Measurements from ENCODE around the gene NR5A1.

Gene NR5A1

GRCh38 chr9:124482431-124483031 is 24.7 kb downstream of the NR5A1 start:
- Histone ChIP-seq H3K4me2 (ENCODE audit: low read depth, low read length, poor library complexity, severe bottlenecking) (no peak overlapping the region), H4K20me1 (ENCODE audit: insufficient read depth, low read length, poor library complexity, severe bottlenecking) (no peaks in the 10 kb centered on the region), H3F3A (ENCODE audit: low read depth) (no peaks in the 10 kb centered on the region), H3K36me3 (ENCODE audit: insufficient read depth, low read length) (no peaks in the 10 kb centered on the region), H3K9ac (ENCODE audit: low read depth, low read length, poor library complexity, severe bottlenecking) (no peak overlapping the region), H3K9me3 (ENCODE audit: insufficient read depth, low read depth, low read length) (no peaks in the 10 kb centered on the region), H2AFZ (ENCODE audit: low read length) (no peak overlapping the region), H3K27me3 (ENCODE audit: insufficient read depth, low read length, poor library complexity, severe bottlenecking) (no peaks in the 10 kb centered on the region), H3K4me1 (ENCODE audit: insufficient read depth, low read length, poor library complexity, severe bottlenecking) (no peaks in the 10 kb centered on the region), H3K79me2 (ENCODE audit: insufficient read depth, low read length) (no peaks in the 10 kb centered on the region), H3K4me3 (ENCODE audit: low read length, poor library complexity, severe bottlenecking) (no peak overlapping the region), H3K9me2 (replicated peaks; ENCODE audit: low read depth, low read length) (no peaks in the 10 kb centered on the region)
- no peak for TF ChIP-seq CTCF (conservative IDR thresholded peaks at IDR 0.05; ENCODE audit: low read length)
- TF ChIP-seq EZH2phosphoT487 (IDR thresholded peaks at IDR 0.05; ENCODE audit: borderline replicate concordance): no peak

GRCh38 chr9:124481115-124481514 is 26.1 kb downstream of the NR5A1 start:
- no peaks in the 10 kb centered on the region for H3K79me2 ChIP-seq (ENCODE audit: insufficient read depth, low read length)

GRCh38 chr9:124480621-124480981 is 26.6 kb downstream of the NR5A1 start:
- H3K9me2 ChIP-seq (replicated peaks; ENCODE audit: low read depth, low read length): no peaks in the 10 kb centered on the region
- no peaks in the 10 kb centered on the region for H3K4me1 ChIP-seq (ENCODE audit: insufficient read depth, low read length, poor library complexity, severe bottlenecking)
- H3K9me3 ChIP-seq (ENCODE audit: insufficient read depth, low read depth, low read length): no peaks in the 10 kb centered on the region
- no peak overlapping the region for H3K4me3 ChIP-seq (ENCODE audit: low read length, poor library complexity, severe bottlenecking)
- H3K27me3 ChIP-seq (ENCODE audit: insufficient read depth, low read length, poor library complexity, severe bottlenecking): no peaks in the 10 kb centered on the region
- no peaks in the 10 kb centered on the region for H3K36me3 ChIP-seq (ENCODE audit: insufficient read depth, low read length)
- H3K79me2 ChIP-seq (ENCODE audit: insufficient read depth, low read length): no peaks in the 10 kb centered on the region
- H3K9ac ChIP-seq (ENCODE audit: low read depth, low read length, poor library complexity, severe bottlenecking): no peak overlapping the region
- H2AFZ ChIP-seq (ENCODE audit: low read length): peak overlapping the region; percentile 54; the same call in 1 of the 2 replicates
- no peaks in the 10 kb centered on the region for H3F3A ChIP-seq (ENCODE audit: low read depth)
- no peak for TF ChIP-seq EZH2phosphoT487 (IDR thresholded peaks at IDR 0.05; ENCODE audit: borderline replicate concordance)
- TF ChIP-seq CTCF (conservative IDR thresholded peaks at IDR 0.05; ENCODE audit: low read length): peak; percentile 57
- H3K4me2 ChIP-seq (ENCODE audit: low read depth, low read length, poor library complexity, severe bottlenecking): no peak overlapping the region
- no peaks in the 10 kb centered on the region for H4K20me1 ChIP-seq (ENCODE audit: insufficient read depth, low read length, poor library complexity, severe bottlenecking)

More at GRCh38 chr9:124481115-124481514, 26.1 kb downstream of the NR5A1 start:
- no peak for TF ChIP-seq CTCF (conservative IDR thresholded peaks at IDR 0.05; ENCODE audit: low read length)
- no peak for TF ChIP-seq EZH2phosphoT487 (IDR thresholded peaks at IDR 0.05; ENCODE audit: borderline replicate concordance)
- Histone ChIP-seq H3K4me3 (ENCODE audit: low read length, poor library complexity, severe bottlenecking) (no peak overlapping the region), H4K20me1 (ENCODE audit: insufficient read depth, low read length, poor library complexity, severe bottlenecking) (no peaks in the 10 kb centered on the region), H3K4me1 (ENCODE audit: insufficient read depth, low read length, poor library complexity, severe bottlenecking) (no peaks in the 10 kb centered on the region), H3K9me3 (ENCODE audit: insufficient read depth, low read depth, low read length) (no peaks in the 10 kb centered on the region), H2AFZ (ENCODE audit: low read length) (no peak overlapping the region), H3K9ac (ENCODE audit: low read depth, low read length, poor library complexity, severe bottlenecking) (no peak overlapping the region), H3K4me2 (ENCODE audit: low read depth, low read length, poor library complexity, severe bottlenecking) (no peak overlapping the region), H3K36me3 (ENCODE audit: insufficient read depth, low read length) (no peaks in the 10 kb centered on the region), H3K9me2 (replicated peaks; ENCODE audit: low read depth, low read length) (no peaks in the 10 kb centered on the region), H3K27me3 (ENCODE audit: insufficient read depth, low read length, poor library complexity, severe bottlenecking) (no peaks in the 10 kb centered on the region), H3F3A (ENCODE audit: low read depth) (no peaks in the 10 kb centered on the region)
